Measurements from ENCODE around the gene HIC1.

Gene HIC1

GRCh38 chr17:2016494-2016893 is 38.4 kb upstream of the HIC1 start:
- H3K27me3 ChIP-seq (ENCODE audit: control insufficient read depth, insufficient read depth, low read length), result peaks cover 8% of the 10 kb centered on the region; the same call in 1 of the 2 replicates

DNA sequence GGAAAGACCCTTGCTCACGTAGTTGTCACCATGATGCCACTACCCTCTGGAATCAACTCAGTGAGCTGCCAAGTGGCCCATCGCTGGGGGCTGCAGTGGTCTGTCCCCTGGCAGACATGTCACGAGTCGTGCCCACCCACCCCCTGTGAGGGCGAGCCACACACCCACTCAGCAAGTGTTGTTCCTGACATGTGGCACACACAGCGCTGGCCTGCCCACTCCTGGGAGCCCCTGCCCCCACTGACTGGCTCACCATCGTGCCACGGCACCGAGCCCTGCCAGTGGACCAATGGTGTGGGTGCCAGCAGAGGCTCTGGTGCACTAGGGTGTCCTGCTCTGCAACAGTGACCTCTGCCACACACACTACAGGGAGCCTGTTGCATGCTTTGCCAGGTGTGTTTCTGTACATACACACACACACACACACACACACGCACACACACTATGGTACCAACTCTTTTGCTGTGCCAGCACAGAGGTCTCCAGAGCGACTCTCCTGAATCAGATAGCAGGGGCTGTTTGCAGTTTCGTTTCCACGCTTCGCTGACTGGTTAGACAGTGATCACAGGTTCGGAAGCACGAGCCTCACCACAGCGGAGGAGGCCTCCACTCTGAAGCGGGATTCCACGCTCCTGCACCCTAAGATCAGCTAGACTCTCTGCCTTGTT is 37.5 kb upstream of the HIC1 start:
- H3K4me1 ChIP-seq (ENCODE audit: control insufficient read depth, insufficient read depth, low read length), result 0 out of 2 replicates have a peak, but pooled peaks cover 1% of the 10 kb centered on the region
- H3K36me3 ChIP-seq (ENCODE audit: control insufficient read depth, insufficient read depth, low read length), result no peaks in the 10 kb centered on the region
- H3K27ac ChIP-seq (ENCODE audit: low read length), result no peak overlapping the region
- DNase-seq (ENCODE audit: low read depth, low spot score), result no peak
- no CpG with 5 or more reads among the region's 19 CpGs for WGBS (ENCODE audit: insufficient coverage, insufficient read length)
- peaks cover 10% of the 10 kb centered on the region; the same call in 1 of the 2 replicates for H3K27me3 ChIP-seq (ENCODE audit: control insufficient read depth, insufficient read depth, low read length)
- no peak overlapping the region for H3K4me3 ChIP-seq (ENCODE audit: low read length)
- H3K9me3 ChIP-seq (ENCODE audit: control insufficient read depth, insufficient read depth, low read length), result no peaks in the 10 kb centered on the region

More at GRCh38 chr17:2016494-2016893, 38.4 kb upstream of the HIC1 start:
- Histone ChIP-seq H3K36me3 (ENCODE audit: control insufficient read depth, insufficient read depth, low read length) (no peaks in the 10 kb centered on the region), H3K9me3 (ENCODE audit: control insufficient read depth, insufficient read depth, low read length) (no peaks in the 10 kb centered on the region), H3K27ac (ENCODE audit: low read length) (no peak overlapping the region), H3K4me1 (ENCODE audit: control insufficient read depth, insufficient read depth, low read length) (peaks cover 1% of the 10 kb centered on the region; the same call in 1 of the 2 replicates), H3K4me3 (ENCODE audit: low read length) (no peak overlapping the region)
- DNase-seq (ENCODE audit: low read depth, low spot score), result no peak
- no CpG with 5 or more reads among the region's 20 CpGs for WGBS (ENCODE audit: insufficient coverage, insufficient read length)

DNA sequence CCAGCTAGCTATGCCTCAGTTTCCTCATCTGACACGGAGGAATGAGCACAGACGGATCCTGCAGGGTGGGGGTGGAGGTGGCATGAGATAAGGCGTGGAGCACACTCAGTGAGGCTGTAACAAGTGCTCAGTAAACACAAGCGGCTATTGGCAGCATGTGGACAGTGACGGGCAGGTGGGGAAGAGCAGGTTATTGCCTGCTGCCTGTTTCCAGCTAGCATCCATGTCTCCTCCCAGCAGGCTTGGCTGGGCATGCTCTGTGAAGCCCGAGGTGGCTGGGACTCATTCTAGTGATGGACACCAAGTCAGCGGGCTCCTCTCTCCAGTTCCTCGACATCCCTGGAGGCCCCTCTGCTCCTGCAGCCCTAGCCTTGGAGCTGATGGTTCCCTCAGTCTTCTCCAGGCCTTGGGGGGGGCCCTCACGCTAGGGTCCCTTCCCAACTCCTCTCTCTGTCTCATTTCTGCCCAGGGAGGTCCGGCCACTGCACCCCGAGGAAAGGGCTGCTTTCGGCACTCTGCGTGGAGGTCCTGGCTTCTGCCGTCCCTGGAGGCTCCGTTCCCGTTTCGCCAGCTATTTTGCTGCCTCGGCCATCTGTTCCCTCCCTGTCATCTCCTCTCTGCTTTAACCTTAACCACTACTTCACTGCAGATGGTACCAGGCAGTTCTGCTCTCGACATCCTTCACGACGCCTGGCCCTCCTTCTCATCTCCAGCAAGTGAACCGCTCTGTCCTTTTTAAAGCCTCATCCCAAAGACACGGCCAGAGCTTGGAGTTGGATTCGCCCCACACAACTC is 36.0 kb upstream of the HIC1 start:
- Histone ChIP-seq H3K4me1 (ENCODE audit: control insufficient read depth, insufficient read depth, low read length) (0 out of 2 replicates have a peak, but pooled peaks cover 1% of the 10 kb centered on the region), H3K9me3 (ENCODE audit: control insufficient read depth, insufficient read depth, low read length) (no peaks in the 10 kb centered on the region), H3K36me3 (ENCODE audit: control insufficient read depth, insufficient read depth, low read length) (no peaks in the 10 kb centered on the region), H3K4me3 (ENCODE audit: low read length) (no peak overlapping the region), H3K27me3 (ENCODE audit: control insufficient read depth, insufficient read depth, low read length) (peaks cover 23% of the 10 kb centered on the region), H3K27ac (ENCODE audit: low read length) (no peak overlapping the region)
- WGBS (ENCODE audit: insufficient coverage, insufficient read length), result no CpG with 5 or more reads among the region's 24 CpGs
- DNase-seq (ENCODE audit: low read depth, low spot score), result no peak

- H3K27ac ChIP-seq (ENCODE audit: low read length), result no peak overlapping the region
- no peaks in the 10 kb centered on the region for H3K9me3 ChIP-seq (ENCODE audit: control insufficient read depth, insufficient read depth, low read length)
- H3K4me1 ChIP-seq (ENCODE audit: control insufficient read depth, insufficient read depth, low read length), result peaks cover 5% of the 10 kb centered on the region; the same call in 1 of the 2 replicates
- WGBS (ENCODE audit: insufficient coverage, insufficient read length), result no CpG with 5 or more reads among the region's 8 CpGs
- H3K27me3 ChIP-seq (ENCODE audit: control insufficient read depth, insufficient read depth, low read length), result peaks cover 31% of the 10 kb centered on the region
- H3K4me3 ChIP-seq (ENCODE audit: low read length), result no peak overlapping the region
- H3K36me3 ChIP-seq (ENCODE audit: control insufficient read depth, insufficient read depth, low read length), result no peaks in the 10 kb centered on the region
- no peak for DNase-seq (ENCODE audit: low read depth, low spot score)
Observed at GRCh38 chr17:2019723-2020122, 35.2 kb upstream of the HIC1 start.

- H3K4me3 ChIP-seq (ENCODE audit: low read length), result no peak overlapping the region
- H3K4me1 ChIP-seq (ENCODE audit: control insufficient read depth, insufficient read depth, low read length), result peaks cover 5% of the 10 kb centered on the region; the same call in 1 of the 2 replicates
- DNase-seq (ENCODE audit: low read depth, low spot score), result no peak
- H3K27ac ChIP-seq (ENCODE audit: low read length), result no peak overlapping the region
- H3K27me3 ChIP-seq (ENCODE audit: control insufficient read depth, insufficient read depth, low read length), result peaks cover 41% of the 10 kb centered on the region
- WGBS (ENCODE audit: insufficient coverage, insufficient read length), result no CpG with 5 or more reads among the region's 8 CpGs
- no peaks in the 10 kb centered on the region for H3K9me3 ChIP-seq (ENCODE audit: control insufficient read depth, insufficient read depth, low read length)
- H3K36me3 ChIP-seq (ENCODE audit: control insufficient read depth, insufficient read depth, low read length), result no peaks in the 10 kb centered on the region; the same call in 1 of the 2 replicates
Observed at GRCh38 chr17:2020721-2021120, 34.2 kb upstream of the HIC1 start.

DNA sequence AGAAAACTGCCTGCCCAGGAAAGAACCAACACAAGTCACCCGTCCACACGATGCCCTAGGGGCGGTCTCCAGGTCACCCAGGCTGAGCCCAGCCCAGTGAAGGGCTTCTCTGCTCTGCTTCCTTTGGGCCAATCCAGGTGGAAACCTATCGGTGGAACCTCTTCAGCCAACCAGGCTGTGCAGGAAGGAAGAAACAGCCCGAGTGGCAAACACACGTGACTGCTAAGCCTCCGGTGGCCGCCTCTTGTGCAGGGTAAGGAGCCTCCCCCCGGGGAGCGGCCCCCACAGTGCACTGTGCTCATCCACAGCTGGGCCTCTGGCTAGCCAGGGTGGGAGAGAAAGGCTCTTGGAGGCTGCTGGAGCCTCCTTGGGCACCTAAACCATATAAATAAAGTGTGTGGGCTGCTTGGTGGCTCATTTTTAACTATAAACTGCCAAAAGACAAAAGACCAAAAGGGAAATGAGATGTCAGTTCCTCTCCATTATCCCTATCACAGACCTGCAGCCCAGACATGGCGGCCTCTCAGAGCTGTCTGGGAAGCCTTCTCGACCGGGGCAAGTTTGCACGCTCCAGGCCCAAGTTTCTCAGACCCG is 32.2 kb upstream of the HIC1 start:
- H3K4me1 ChIP-seq (ENCODE audit: control insufficient read depth, insufficient read depth, low read length), result peaks cover 3% of the 10 kb centered on the region
- peaks cover 58% of the 10 kb centered on the region for H3K27me3 ChIP-seq (ENCODE audit: control insufficient read depth, insufficient read depth, low read length)
- no peak overlapping the region for H3K4me3 ChIP-seq (ENCODE audit: low read length)
- H3K36me3 ChIP-seq (ENCODE audit: control insufficient read depth, insufficient read depth, low read length), result no peaks in the 10 kb centered on the region; the same call in 1 of the 2 replicates
- H3K9me3 ChIP-seq (ENCODE audit: control insufficient read depth, insufficient read depth, low read length), result no peaks in the 10 kb centered on the region
- H3K27ac ChIP-seq (ENCODE audit: low read length), result no peak overlapping the region
- DNase-seq (ENCODE audit: low read depth, low spot score), result no peak
- WGBS (ENCODE audit: insufficient coverage, insufficient read length), result no CpG with 5 or more reads among the region's 15 CpGs

DNA sequence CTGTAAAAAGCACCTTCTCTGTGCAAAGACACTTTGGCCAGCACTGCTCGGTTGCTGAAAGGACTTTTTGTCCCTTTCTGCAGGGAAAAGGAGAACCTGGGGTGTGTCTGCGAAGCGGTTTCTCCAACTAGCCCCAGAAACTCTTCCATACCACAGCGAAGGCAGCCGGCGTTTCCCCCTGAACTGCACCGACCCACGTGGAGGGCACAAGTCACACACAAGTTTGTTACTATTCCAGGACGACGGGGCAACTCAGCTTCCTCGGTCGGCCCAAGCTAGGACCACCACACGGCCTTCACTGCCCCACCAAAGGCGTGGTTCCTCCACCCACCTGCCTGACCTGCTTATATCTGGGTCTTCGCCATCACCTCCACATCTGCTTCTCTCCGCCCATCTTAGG is 31.6 kb upstream of the HIC1 start:
- Histone ChIP-seq H3K36me3 (ENCODE audit: control insufficient read depth, insufficient read depth, low read length) (no peaks in the 10 kb centered on the region; the same call in 1 of the 2 replicates), H3K9me3 (ENCODE audit: control insufficient read depth, insufficient read depth, low read length) (no peaks in the 10 kb centered on the region), H3K4me1 (ENCODE audit: control insufficient read depth, insufficient read depth, low read length) (peaks cover 3% of the 10 kb centered on the region), H3K4me3 (ENCODE audit: low read length) (no peak overlapping the region), H3K27me3 (ENCODE audit: control insufficient read depth, insufficient read depth, low read length) (peaks cover 63% of the 10 kb centered on the region), H3K27ac (ENCODE audit: low read length) (no peak overlapping the region)
- WGBS (ENCODE audit: insufficient coverage, insufficient read length), result no CpG with 5 or more reads among the region's 16 CpGs
- DNase-seq (ENCODE audit: low read depth, low spot score), result no peak

DNA sequence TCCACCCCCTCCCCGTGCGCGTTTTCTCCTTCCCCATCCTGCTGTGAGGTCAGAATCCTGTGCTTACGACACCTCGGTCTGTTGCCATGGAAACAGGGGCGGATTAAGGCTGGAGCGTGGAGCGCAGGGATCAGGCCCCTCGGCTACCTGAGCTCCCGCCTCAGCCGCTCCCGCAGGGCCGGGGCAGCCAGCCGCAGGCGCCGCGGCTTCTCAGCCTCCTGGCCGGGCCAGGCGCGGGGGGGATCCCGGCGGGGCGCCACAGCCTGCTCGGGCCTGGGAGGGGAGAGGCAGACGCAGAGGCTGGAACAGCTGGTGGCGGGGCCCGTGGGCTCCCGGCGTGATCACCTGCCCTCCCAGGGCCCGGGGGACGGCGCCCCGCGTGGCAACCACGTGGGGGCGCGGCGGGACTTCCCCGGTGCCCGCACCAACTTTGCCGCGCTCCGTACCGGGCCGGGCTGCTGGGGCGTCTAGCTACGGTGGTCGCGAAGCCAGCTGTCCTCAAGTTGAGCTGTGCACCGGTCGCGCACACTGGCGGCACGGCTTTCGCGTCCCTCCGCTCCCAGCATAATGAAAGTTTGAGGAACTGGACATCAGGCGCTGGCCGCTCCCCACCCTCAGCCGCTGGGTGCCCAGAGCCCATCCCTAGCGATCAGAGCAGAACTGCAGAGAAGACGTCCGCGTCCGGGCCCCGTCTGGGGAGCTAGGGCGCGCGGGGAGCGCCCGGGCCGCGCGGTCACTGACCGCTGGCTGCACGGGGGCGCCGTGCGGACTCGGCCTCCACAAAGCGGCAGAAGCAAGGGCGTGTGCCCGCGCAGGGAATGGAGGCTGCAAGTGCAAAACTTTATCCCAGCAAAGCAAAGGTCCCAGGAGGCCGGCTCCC is 31.0 kb upstream of the HIC1 start:
- no CpG with 5 or more reads among the region's 85 CpGs for WGBS (ENCODE audit: insufficient coverage, insufficient read length)
- Histone ChIP-seq H3K27ac (ENCODE audit: low read length) (no peak overlapping the region), H3K27me3 (ENCODE audit: control insufficient read depth, insufficient read depth, low read length) (peaks cover 70% of the 10 kb centered on the region), H3K9me3 (ENCODE audit: control insufficient read depth, insufficient read depth, low read length) (no peaks in the 10 kb centered on the region), H3K4me1 (ENCODE audit: control insufficient read depth, insufficient read depth, low read length) (peaks cover 3% of the 10 kb centered on the region), H3K36me3 (ENCODE audit: control insufficient read depth, insufficient read depth, low read length) (no peaks in the 10 kb centered on the region; the same call in 1 of the 2 replicates), H3K4me3 (ENCODE audit: low read length) (peak overlapping the region; percentile 29; the same call in 1 of the 2 replicates)
- peak; percentile 77 for DNase-seq (ENCODE audit: low read depth, low spot score)

DNA sequence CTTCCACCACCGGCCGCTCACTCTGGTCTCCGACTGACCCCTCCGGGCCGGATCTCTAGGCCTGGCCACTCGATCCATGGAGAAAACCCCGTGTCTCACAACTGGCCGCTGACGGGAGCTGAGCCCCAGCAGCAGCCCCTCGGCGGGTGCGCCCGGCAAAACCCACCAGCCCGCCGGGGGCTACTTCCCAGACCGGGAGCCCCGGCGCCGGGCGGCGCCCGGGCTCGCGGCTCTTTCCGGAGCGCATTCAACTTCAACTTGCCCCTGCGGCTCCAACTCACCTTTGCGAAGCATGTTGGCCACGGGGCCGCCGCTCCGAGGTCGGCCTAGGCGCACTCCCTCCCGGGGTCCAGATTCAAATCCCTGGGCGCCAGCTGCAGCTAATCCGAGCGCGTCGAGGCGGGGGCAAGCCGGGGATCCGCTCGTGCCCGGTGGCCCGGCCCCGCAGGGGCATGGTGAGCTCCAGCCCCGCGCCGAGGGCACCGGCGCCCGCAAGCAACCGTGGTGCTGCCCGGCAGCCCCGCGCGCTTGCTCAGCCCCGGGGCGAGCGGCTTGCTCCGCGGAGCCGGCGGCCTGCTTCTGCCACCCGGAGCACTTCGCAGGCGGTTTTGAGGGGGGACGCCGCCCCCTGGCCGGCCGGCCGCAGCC is 30.2 kb upstream of the HIC1 start:
- Histone ChIP-seq H3K36me3 (ENCODE audit: control insufficient read depth, insufficient read depth, low read length) (no peaks in the 10 kb centered on the region; the same call in 1 of the 2 replicates), H3K27me3 (ENCODE audit: control insufficient read depth, insufficient read depth, low read length) (peaks cover 73% of the 10 kb centered on the region), H3K9me3 (ENCODE audit: control insufficient read depth, insufficient read depth, low read length) (no peaks in the 10 kb centered on the region), H3K27ac (ENCODE audit: low read length) (no peak overlapping the region), H3K4me1 (ENCODE audit: control insufficient read depth, insufficient read depth, low read length) (peaks cover 5% of the 10 kb centered on the region), H3K4me3 (ENCODE audit: low read length) (peak overlapping the region; percentile 45)
- no peak for DNase-seq (ENCODE audit: low read depth, low spot score)
- WGBS (ENCODE audit: insufficient coverage, insufficient read length), result no CpG with 5 or more reads among the region's 73 CpGs
